Fibroblast of lung (primary cell): Measurements from ENCODE around the gene COL5A2. TPM values are rescaled to one million over a fixed set of nuclear protein-coding genes. Genes with fewer than 3 reads are reported as not detected.

ENCODE experiments used
- DNase-seq, 2 donors: peaks; one replicate each; pipeline versions ENCODE4 v3.0.0 to v3.0.0-alpha.2; 2010; ENCODE audit warnings: low read depth in 2 of 2
- H2AFZ ChIP-seq: 2 replicates; pipeline ENCODE4 v1.5.1; 2012; ENCODE audit warnings: low read length, control low read depth, inconsistent platforms
- H3K27ac ChIP-seq: 2 replicates; pipeline ENCODE4 v1.5.1; 2011; ENCODE audit warnings: low read length, control low read depth; ENCODE audit not compliant: insufficient read depth
- H3K27me3 ChIP-seq: 2 replicates; pipeline ENCODE4 v1.5.1; 2011; ENCODE audit warnings: mild to moderate bottlenecking, low read length; ENCODE audit not compliant: control insufficient read depth, insufficient read depth
- H3K36me3 ChIP-seq: 2 replicates; pipeline ENCODE4 v1.5.1; 2011; ENCODE audit warnings: low read length; ENCODE audit not compliant: control insufficient read depth, insufficient read depth
- H3K4me1 ChIP-seq: 2 replicates; pipeline ENCODE4 v1.5.1; 2011; ENCODE audit warnings: low read length; ENCODE audit not compliant: control insufficient read depth, insufficient read depth; ENCODE audit errors: extremely low read depth
- H3K4me2 ChIP-seq: 2 replicates; pipeline ENCODE4 v1.5.1; 2011; ENCODE audit warnings: low read length, control low read depth; ENCODE audit not compliant: insufficient read depth; ENCODE audit errors: extremely low read depth
- H3K4me3 ChIP-seq, 4 experiments: fragments of 200-600 bp in 1 of 4; sonication (generic) in 1 of 4; replicated peaks in 1 of 4; 2 replicates each; pipeline ENCODE4 v1.5.1; 2011 to 2016; ENCODE audit warnings: low read length in 4 of 4, low read depth in 3 of 4, mild to moderate bottlenecking in 3 of 4, control low read depth in 2 of 4, inconsistent platforms in 1 of 4, mixed read lengths in 1 of 4; ENCODE audit not compliant: insufficient read depth in 1 of 4; ENCODE audit errors: control extremely low read depth in 1 of 4
- H3K79me2 ChIP-seq: 2 replicates; pipeline ENCODE4 v1.5.1; 2012; ENCODE audit warnings: mild to moderate bottlenecking, low read length, inconsistent platforms; ENCODE audit not compliant: control insufficient read depth, insufficient read depth
- H3K9ac ChIP-seq: 2 replicates; pipeline ENCODE4 v1.5.1; 2011; ENCODE audit warnings: mild to moderate bottlenecking, low read length, control low read depth; ENCODE audit not compliant: insufficient read depth
- H3K9me3 ChIP-seq: 2 replicates; pipeline ENCODE4 v1.5.1; 2012; ENCODE audit warnings: low read depth, low read length; ENCODE audit not compliant: control insufficient read depth, insufficient read depth
- H4K20me1 ChIP-seq: 2 replicates; pipeline ENCODE4 v1.5.1; 2011; ENCODE audit warnings: low read length; ENCODE audit not compliant: control insufficient read depth, insufficient read depth; ENCODE audit errors: extremely low read depth
- EZH2 ChIP-seq: IDR thresholded peaks from 2 replicates; pipeline ENCODE4 v1.5.1; 2012; ENCODE audit warnings: low read length, control low read depth, mild to moderate bottlenecking; ENCODE audit errors: missing control alignments
- polyA plus RNA-seq, 2 donors: library from polyadenylated mRNA; depleted of rRNA in 1 of 2; stranded (reverse) in 1 of 2; unstranded in 1 of 2; fragments of >200 nt; gene quantifications; 2 replicates each; pipeline ENCODE4 v1.2.1, GENCODE V29; 2011 to 2012; ENCODE audit warnings: missing spikeins in 1 of 2
- total RNA-seq: library from RNA; depleted of rRNA; stranded (reverse); fragments of >200 nt; gene quantifications from 2 replicates; pipeline ENCODE4 v1.2.1, GENCODE V29; 2014
- TF ChIP-seq, protein P1 (sequence below), 2 donors: IDR thresholded peaks in 1 of 2; conservative IDR thresholded peaks in 1 of 2; 1 replicate in 1 of 2; 2 replicates in 1 of 2; pipeline ENCODE4 v1.5.1; 2011 to 2012; ENCODE audit warnings: low read length in 2 of 2, control low read depth in 1 of 2, inconsistent platforms in 1 of 2, low read depth in 1 of 2, mild to moderate bottlenecking in 1 of 2

COL5A2 gene
- total and polyA plus RNA-seq, 2 donors (not counting 1 experiment from before 2014, with no cell fraction given) = 253 to 353 TPM

DNA sequence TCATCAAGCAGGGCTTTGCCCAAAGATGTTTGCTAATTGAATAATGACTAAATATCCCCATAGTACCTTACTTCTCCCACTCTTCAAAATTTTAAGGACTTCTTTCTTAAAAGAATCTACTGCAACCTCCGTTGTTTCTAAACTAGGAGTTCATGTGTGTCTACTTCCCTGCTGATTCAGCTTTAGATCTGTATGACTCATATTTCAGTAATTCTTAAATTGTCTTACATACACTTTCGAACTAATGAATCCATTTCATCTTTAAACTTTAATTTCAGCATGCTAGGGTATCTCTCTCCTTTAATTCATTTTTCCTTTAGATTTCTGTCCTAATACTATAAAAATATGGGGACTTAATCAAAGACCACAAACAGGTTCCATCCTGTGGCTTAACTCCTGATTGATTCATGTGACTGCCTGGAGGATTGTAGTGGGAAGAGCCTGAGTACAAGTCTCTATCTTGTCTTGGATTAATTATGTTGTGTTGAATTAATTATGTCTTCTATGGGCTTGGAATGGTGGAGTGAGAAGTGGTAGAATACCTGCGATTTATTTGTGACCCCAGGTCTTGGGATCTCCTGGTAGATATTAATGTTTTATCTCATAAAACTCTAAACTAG, 24.9 kb upstream of the COL5A2 start:
- Histone ChIP-seq H3K9ac (no peak overlapping the region), H3K27ac (peak overlapping the region; percentile 25)
- peak; percentile 65 to 82 for DNase-seq

DNA sequence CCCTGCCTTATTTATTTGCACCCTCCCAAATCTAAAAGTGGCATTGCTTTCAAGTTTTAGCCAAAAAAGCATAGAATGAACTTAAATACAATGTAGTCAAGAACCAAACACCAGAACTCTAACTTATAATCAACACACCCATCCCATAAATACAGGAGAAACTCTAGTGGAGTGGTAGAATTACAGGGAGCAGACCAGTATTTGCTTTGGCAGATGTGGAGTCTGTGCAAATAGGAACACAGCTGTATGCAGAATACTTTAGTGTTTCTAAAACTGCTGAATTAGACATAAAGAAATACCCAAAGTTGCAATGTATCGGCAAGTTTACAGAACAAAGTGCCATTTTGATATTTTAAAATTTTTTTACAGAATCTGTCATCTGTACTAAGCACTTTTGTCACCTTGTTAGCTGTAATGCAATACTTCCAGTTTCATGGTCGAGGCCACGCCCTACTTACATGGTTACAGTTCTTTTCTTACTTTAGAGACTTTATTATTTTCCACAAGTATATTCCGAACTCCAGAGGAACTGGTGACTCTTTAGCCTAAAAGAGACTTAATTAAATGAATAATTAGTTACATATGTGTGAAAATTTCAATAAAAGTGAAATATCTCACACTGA, 23.7 kb upstream of the COL5A2 start:
- peaks cover 5% of the 10 kb centered on the region for H3K4me1 ChIP-seq
- H3K4me3 ChIP-seq = no peak overlapping the region
- no peak for DNase-seq
- no peaks in the 10 kb centered on the region for H3K79me2 ChIP-seq
- no peak for TF ChIP-seq EZH2
- TF ChIP-seq, protein P1, sequence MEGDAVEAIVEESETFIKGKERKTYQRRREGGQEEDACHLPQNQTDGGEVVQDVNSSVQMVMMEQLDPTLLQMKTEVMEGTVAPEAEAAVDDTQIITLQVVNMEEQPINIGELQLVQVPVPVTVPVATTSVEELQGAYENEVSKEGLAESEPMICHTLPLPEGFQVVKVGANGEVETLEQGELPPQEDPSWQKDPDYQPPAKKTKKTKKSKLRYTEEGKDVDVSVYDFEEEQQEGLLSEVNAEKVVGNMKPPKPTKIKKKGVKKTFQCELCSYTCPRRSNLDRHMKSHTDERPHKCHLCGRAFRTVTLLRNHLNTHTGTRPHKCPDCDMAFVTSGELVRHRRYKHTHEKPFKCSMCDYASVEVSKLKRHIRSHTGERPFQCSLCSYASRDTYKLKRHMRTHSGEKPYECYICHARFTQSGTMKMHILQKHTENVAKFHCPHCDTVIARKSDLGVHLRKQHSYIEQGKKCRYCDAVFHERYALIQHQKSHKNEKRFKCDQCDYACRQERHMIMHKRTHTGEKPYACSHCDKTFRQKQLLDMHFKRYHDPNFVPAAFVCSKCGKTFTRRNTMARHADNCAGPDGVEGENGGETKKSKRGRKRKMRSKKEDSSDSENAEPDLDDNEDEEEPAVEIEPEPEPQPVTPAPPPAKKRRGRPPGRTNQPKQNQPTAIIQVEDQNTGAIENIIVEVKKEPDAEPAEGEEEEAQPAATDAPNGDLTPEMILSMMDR (conservative IDR thresholded peaks at IDR 0.05 in 1 of 2, IDR thresholded peaks at IDR 0.05 in 1 of 2; ENCODE audit: low read depth in 1 of 2, low read length in 2 of 2) = no peak
- no peaks in the 10 kb centered on the region for H3K36me3 ChIP-seq
- no peak overlapping the region for H3K4me2 ChIP-seq
- H2AFZ ChIP-seq = no peak overlapping the region
- H3K27me3 ChIP-seq = no peaks in the 10 kb centered on the region
- no peaks in the 10 kb centered on the region for H4K20me1 ChIP-seq
- H3K27ac ChIP-seq = no peak overlapping the region
- H3K9me3 ChIP-seq = no peaks in the 10 kb centered on the region
- no peak overlapping the region for H3K9ac ChIP-seq

More for the DNA sequence above, 24.9 kb upstream of the COL5A2 start:
- Histone ChIP-seq H3K4me1 (peaks cover 6% of the 10 kb centered on the region), H3K9me3 (no peaks in the 10 kb centered on the region), H4K20me1 (no peaks in the 10 kb centered on the region), H3K4me3 (peak overlapping the region in 1 of 4 experiments; percentile 7), H3K4me2 (peak overlapping the region; percentile 54), H2AFZ (peak overlapping the region; percentile 19), H3K79me2 (no peaks in the 10 kb centered on the region), H3K36me3 (no peaks in the 10 kb centered on the region), H3K27me3 (no peaks in the 10 kb centered on the region)
- TF ChIP-seq EZH2 = no peak
- TF ChIP-seq, protein P1 (conservative IDR thresholded peaks at IDR 0.05 in 1 of 2, IDR thresholded peaks at IDR 0.05 in 1 of 2; ENCODE audit: low read depth in 1 of 2, low read length in 2 of 2) = no peak

DNA sequence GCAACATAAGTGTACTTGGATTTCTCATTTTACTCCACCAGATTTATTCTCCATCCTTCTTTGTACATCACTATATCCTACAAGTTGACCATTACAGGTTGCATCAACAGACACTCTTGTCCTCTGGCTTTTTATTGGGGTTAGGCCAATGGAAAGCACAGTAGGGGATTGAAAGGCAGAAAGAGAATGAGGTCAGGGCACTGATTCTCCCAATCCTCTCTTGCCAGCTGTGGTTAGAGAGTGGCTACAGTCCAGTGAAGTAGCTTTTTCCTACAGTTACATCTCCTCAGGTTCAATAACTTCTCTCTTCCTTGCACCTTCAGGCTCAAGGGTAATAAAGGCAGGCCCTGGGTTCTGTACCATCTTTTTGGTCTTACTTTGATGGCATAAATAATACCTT, 20.2 kb upstream of the COL5A2 start:
- H3K36me3 ChIP-seq = no peaks in the 10 kb centered on the region
- no peaks in the 10 kb centered on the region for H3K27me3 ChIP-seq
- H3K4me2 ChIP-seq = no peak overlapping the region
- H3K4me1 ChIP-seq = peaks cover 2% of the 10 kb centered on the region
- H4K20me1 ChIP-seq = no peaks in the 10 kb centered on the region
- no peaks in the 10 kb centered on the region for H3K79me2 ChIP-seq
- H3K4me3 ChIP-seq = no peak overlapping the region
- DNase-seq = no peak
- no peak for TF ChIP-seq EZH2
- TF ChIP-seq, protein P1 (conservative IDR thresholded peaks at IDR 0.05 in 1 of 2, IDR thresholded peaks at IDR 0.05 in 1 of 2; ENCODE audit: low read depth in 1 of 2, low read length in 2 of 2) = no peak
- no peak overlapping the region for H3K9ac ChIP-seq
- no peak overlapping the region for H2AFZ ChIP-seq
- no peaks in the 10 kb centered on the region for H3K9me3 ChIP-seq
- no peak overlapping the region for H3K27ac ChIP-seq
